Liver (tissue), 9 donors: ENCODE data around the gene FBXO39. TPM values are rescaled to one million over a fixed set of nuclear protein-coding genes. Genes with fewer than 3 reads are reported as not detected.

Experiments used
- DNase-seq: peaks from one replicate; pipeline ENCODE4 v3.0.0-alpha.2; 2017; ENCODE audit warnings: low spot score
- H3K27ac ChIP-seq, 2 donors: one replicate each; pipeline ENCODE4 v1.7.0; 2013; ENCODE audit warnings: inconsistent platforms in 2 of 2, low read length in 2 of 2, control low read depth in 1 of 2, low read depth in 1 of 2, mild to moderate bottlenecking in 1 of 2
- H3K27me3 ChIP-seq, 4 donors: one replicate each; pipeline versions ENCODE4 v1.6.1 to v1.7.0; 2013; ENCODE audit warnings: low read length in 3 of 4, inconsistent platforms in 1 of 4, mild to moderate bottlenecking in 1 of 4, moderate library complexity in 1 of 4; ENCODE audit not compliant: control insufficient read depth in 4 of 4, insufficient read depth in 4 of 4
- H3K36me3 ChIP-seq, 4 donors: one replicate each; pipeline versions ENCODE4 v1.6.1 to v1.7.0; 2013; ENCODE audit warnings: low read length in 3 of 4, mild to moderate bottlenecking in 3 of 4, low read depth in 1 of 4, moderate library complexity in 1 of 4; ENCODE audit not compliant: control insufficient read depth in 4 of 4, insufficient read depth in 3 of 4
- H3K4me1 ChIP-seq, 4 donors: one replicate each; pipeline versions ENCODE4 v1.6.1 to v1.7.0; 2013; ENCODE audit warnings: low read length in 3 of 4, mild to moderate bottlenecking in 3 of 4, moderate library complexity in 1 of 4; ENCODE audit not compliant: control insufficient read depth in 4 of 4, insufficient read depth in 4 of 4
- H3K4me3 ChIP-seq, 3 donors: one replicate each; pipeline versions ENCODE4 v1.6.1 to v1.7.0; 2013; ENCODE audit warnings: low read length in 3 of 3, control low read depth in 1 of 3, low read depth in 1 of 3, mild to moderate bottlenecking in 1 of 3
- H3K9ac ChIP-seq, 2 donors: one replicate each; pipeline ENCODE4 v1.7.0; 2013; ENCODE audit warnings: low read length in 2 of 2, mild to moderate bottlenecking in 2 of 2, moderate library complexity in 2 of 2, control low read depth in 1 of 2, low read depth in 1 of 2
- H3K9me3 ChIP-seq, 4 donors: one replicate each; pipeline versions ENCODE4 v1.6.1 to v1.7.0; 2013; ENCODE audit warnings: low read length in 3 of 4; ENCODE audit not compliant: control insufficient read depth in 4 of 4
- EGR1 ChIP-seq, 2 donors: IDR thresholded peaks; 2 replicates each; pipeline ENCODE4 v1.6.1; 2016 to 2018; ENCODE audit warnings: antibody characterized with exemption in 2 of 2, low read depth in 2 of 2
- FOXA1 ChIP-seq: IDR thresholded peaks from 2 replicates; pipeline ENCODE4 v1.6.1; 2016; ENCODE audit warnings: antibody characterized with exemption
- FOXA2 ChIP-seq: IDR thresholded peaks from 2 replicates; pipeline ENCODE4 v1.6.1; 2016; ENCODE audit warnings: antibody characterized with exemption
- HNF4A ChIP-seq, 2 donors: conservative IDR thresholded peaks; 2 replicates each; pipeline ENCODE4 v1.6.1; 2016; ENCODE audit warnings: antibody characterized with exemption in 2 of 2, mild to moderate bottlenecking in 2 of 2
- HNF4G ChIP-seq: IDR thresholded peaks from 2 replicates; pipeline ENCODE4 v1.6.1; 2016; ENCODE audit warnings: antibody characterized with exemption
- NR2F2 ChIP-seq: IDR thresholded peaks from 2 replicates; pipeline ENCODE4 v1.6.1; 2016; ENCODE audit warnings: antibody characterized with exemption
- RAD21 ChIP-seq, 2 donors: IDR thresholded peaks; 2 replicates each; pipeline ENCODE4 v1.6.1; 2016; ENCODE audit warnings: antibody characterized with exemption in 2 of 2, mild to moderate bottlenecking in 2 of 2
- SP1 ChIP-seq: IDR thresholded peaks from 2 replicates; pipeline ENCODE4 v1.6.1; 2018; ENCODE audit warnings: antibody characterized with exemption, mild to moderate bottlenecking
- TAF1 ChIP-seq: conservative IDR thresholded peaks from 2 replicates; pipeline ENCODE4 v1.6.1; 2016; ENCODE audit warnings: antibody characterized with exemption, mild to moderate bottlenecking
- WGBS: extraction: QIAGEN DNeasy Blood & Tissue Kit; methylation state at CpG from one replicate; pipeline ENCODE4 v1.1.7; 2013; 5-methylcytosine and 5-hydroxymethylcytosine counted together
- polyA plus RNA-seq, 2 donors: library from polyadenylated mRNA; stranded (reverse) in 1 of 2; unstranded in 1 of 2; fragments of 200-250 nt in 1 of 2; fragments of >200 nt in 1 of 2; fragmentation: Nextera tagmentation in 1 of 2; extraction: Ambion mirVana in 1 of 2; gene quantifications; one replicate each; pipeline versions ENCODE4 v1.2.1 to v1.2.3, GENCODE V29; 2013 to 2015
- total RNA-seq, 2 donors: library from RNA; depleted of rRNA; stranded (reverse); fragments of >200 nt; gene quantifications; one replicate each; pipeline ENCODE4 v1.2.3, GENCODE V29; 2014
- TF ChIP-seq, protein P1 (sequence below): IDR thresholded peaks from 2 replicates; pipeline ENCODE4 v1.6.1; 2016; ENCODE audit warnings: antibody characterized with exemption
- TF ChIP-seq, protein P2 (sequence below): fragments of 150-350 bp; IDR thresholded peaks from 2 replicates; pipeline ENCODE4 v1.5.1; 2017; ENCODE audit warnings: improper control_type of control experiment, low read depth, low read length; ENCODE audit not compliant: missing input control
- TF ChIP-seq, protein P3 (sequence below): IDR thresholded peaks from 2 replicates; pipeline ENCODE4 v1.6.1; 2016; ENCODE audit warnings: antibody characterized with exemption
- TF ChIP-seq, protein P4 (sequence below): IDR thresholded peaks from 2 replicates; pipeline ENCODE4 v1.6.1; 2016; ENCODE audit warnings: antibody characterized with exemption, mild to moderate bottlenecking
- donor health status: healthy.
- donor health status: healthy.
- donor health status: healthy.
- donor health status: healthy.
- donor health status: healthy.

Gene FBXO39
- total and polyA plus RNA-seq, 4 donors = 0.05 to 0.67 (median 0.20) TPM

DNA sequence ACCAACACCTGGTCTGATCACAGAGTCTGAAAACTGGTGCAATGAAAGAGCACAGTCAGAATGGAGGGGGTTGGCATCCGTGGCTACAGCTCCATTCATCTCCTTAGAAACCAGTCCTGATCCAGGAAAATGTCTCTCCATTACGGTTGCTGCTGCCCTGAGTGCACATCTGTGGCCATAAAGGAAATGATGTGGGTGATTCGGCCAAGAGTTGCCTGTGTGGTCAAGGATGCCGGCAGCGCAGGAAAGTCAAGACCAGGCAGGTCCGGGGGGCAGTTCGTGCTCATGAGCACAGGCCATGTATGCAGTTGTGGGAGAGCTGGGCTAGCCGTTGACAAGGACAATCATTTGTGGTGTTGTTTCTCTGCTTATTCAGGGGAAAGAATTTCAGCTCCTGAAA, 14.2 kb upstream of the FBXO39 start:
- 94% methylated on average over 8 of the region's 8 CpGs for WGBS
- DNase-seq = no peak
- H3K4me3 ChIP-seq = no peak overlapping the region
- H3K27me3 ChIP-seq = no peaks in the 10 kb centered on the region
- H3K9ac ChIP-seq = no peak overlapping the region
- TF ChIP-seq, protein P1, sequence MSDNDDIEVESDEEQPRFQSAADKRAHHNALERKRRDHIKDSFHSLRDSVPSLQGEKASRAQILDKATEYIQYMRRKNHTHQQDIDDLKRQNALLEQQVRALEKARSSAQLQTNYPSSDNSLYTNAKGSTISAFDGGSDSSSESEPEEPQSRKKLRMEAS = no peak
- peaks cover 14 to 74% (median 70%) of the 10 kb centered on the region in 4 donors for H3K36me3 ChIP-seq
- peaks cover 3 to 11% (median 5%) of the 10 kb centered on the region in 4 donors for H3K4me1 ChIP-seq
- no peak overlapping the region for H3K27ac ChIP-seq
- H3K9me3 ChIP-seq = no peaks in the 10 kb centered on the region

DNA sequence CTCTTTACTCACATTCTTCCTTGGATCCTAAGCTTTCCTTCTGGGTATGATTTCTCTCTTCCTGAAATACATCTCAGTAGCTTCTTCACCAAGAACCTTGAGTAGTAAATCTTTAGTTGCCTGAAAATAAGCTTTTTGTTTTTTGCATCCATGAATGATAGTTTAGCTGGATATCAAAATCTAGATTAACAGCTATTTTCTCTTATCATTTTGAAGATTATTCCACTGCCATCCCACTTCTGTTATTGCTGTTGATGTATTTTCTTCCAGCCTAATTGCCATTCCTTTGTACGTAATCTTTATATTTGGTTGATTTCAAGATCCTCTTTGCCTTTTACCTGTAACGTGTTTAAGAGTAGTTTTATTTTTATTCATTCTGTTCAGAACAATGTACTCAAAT, 7.6 kb upstream of the FBXO39 start:
- TF ChIP-seq, protein P2, sequence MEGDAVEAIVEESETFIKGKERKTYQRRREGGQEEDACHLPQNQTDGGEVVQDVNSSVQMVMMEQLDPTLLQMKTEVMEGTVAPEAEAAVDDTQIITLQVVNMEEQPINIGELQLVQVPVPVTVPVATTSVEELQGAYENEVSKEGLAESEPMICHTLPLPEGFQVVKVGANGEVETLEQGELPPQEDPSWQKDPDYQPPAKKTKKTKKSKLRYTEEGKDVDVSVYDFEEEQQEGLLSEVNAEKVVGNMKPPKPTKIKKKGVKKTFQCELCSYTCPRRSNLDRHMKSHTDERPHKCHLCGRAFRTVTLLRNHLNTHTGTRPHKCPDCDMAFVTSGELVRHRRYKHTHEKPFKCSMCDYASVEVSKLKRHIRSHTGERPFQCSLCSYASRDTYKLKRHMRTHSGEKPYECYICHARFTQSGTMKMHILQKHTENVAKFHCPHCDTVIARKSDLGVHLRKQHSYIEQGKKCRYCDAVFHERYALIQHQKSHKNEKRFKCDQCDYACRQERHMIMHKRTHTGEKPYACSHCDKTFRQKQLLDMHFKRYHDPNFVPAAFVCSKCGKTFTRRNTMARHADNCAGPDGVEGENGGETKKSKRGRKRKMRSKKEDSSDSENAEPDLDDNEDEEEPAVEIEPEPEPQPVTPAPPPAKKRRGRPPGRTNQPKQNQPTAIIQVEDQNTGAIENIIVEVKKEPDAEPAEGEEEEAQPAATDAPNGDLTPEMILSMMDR = no peak
- no peak for TF ChIP-seq RAD21 (IDR thresholded peaks at IDR 0.05)
- TF ChIP-seq FOXA1 = no peak
- TF ChIP-seq NR2F2 = no peak
- TF ChIP-seq TAF1 = no peak
- no peak for TF ChIP-seq EGR1 (IDR thresholded peaks at IDR 0.05; ENCODE audit: low read depth in 2 of 2)
- TF ChIP-seq FOXA2 = no peak
- TF ChIP-seq, protein P3, sequence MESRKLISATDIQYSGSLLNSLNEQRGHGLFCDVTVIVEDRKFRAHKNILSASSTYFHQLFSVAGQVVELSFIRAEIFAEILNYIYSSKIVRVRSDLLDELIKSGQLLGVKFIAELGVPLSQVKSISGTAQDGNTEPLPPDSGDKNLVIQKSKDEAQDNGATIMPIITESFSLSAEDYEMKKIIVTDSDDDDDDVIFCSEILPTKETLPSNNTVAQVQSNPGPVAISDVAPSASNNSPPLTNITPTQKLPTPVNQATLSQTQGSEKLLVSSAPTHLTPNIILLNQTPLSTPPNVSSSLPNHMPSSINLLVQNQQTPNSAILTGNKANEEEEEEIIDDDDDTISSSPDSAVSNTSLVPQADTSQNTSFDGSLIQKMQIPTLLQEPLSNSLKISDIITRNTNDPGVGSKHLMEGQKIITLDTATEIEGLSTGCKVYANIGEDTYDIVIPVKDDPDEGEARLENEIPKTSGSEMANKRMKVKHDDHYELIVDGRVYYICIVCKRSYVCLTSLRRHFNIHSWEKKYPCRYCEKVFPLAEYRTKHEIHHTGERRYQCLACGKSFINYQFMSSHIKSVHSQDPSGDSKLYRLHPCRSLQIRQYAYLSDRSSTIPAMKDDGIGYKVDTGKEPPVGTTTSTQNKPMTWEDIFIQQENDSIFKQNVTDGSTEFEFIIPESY = no peak
- TF ChIP-seq, protein P4, sequence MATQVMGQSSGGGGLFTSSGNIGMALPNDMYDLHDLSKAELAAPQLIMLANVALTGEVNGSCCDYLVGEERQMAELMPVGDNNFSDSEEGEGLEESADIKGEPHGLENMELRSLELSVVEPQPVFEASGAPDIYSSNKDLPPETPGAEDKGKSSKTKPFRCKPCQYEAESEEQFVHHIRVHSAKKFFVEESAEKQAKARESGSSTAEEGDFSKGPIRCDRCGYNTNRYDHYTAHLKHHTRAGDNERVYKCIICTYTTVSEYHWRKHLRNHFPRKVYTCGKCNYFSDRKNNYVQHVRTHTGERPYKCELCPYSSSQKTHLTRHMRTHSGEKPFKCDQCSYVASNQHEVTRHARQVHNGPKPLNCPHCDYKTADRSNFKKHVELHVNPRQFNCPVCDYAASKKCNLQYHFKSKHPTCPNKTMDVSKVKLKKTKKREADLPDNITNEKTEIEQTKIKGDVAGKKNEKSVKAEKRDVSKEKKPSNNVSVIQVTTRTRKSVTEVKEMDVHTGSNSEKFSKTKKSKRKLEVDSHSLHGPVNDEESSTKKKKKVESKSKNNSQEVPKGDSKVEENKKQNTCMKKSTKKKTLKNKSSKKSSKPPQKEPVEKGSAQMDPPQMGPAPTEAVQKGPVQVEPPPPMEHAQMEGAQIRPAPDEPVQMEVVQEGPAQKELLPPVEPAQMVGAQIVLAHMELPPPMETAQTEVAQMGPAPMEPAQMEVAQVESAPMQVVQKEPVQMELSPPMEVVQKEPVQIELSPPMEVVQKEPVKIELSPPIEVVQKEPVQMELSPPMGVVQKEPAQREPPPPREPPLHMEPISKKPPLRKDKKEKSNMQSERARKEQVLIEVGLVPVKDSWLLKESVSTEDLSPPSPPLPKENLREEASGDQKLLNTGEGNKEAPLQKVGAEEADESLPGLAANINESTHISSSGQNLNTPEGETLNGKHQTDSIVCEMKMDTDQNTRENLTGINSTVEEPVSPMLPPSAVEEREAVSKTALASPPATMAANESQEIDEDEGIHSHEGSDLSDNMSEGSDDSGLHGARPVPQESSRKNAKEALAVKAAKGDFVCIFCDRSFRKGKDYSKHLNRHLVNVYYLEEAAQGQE = no peak
- no peak for TF ChIP-seq SP1
- TF ChIP-seq HNF4A (conservative IDR thresholded peaks at IDR 0.05) = no peak
- no peak for TF ChIP-seq HNF4G
- Histone ChIP-seq H3K9ac (no peak overlapping the region), H3K36me3 (peaks cover 28 to 96% (median 92%) of the 10 kb centered on the region in 4 donors), H3K4me1 (no peaks in the 10 kb centered on the region), H3K9me3 (peaks cover 0 to 15% (median 5%) of the 10 kb centered on the region in 4 donors), H3K27me3 (no peaks in the 10 kb centered on the region), H3K4me3 (no peak overlapping the region), H3K27ac (no peak overlapping the region)
- no peak for DNase-seq
- WGBS = 99% methylated on average over 2 of the region's 2 CpGs
